ENCODE measurements around the gene AP4M1.

DNA sequence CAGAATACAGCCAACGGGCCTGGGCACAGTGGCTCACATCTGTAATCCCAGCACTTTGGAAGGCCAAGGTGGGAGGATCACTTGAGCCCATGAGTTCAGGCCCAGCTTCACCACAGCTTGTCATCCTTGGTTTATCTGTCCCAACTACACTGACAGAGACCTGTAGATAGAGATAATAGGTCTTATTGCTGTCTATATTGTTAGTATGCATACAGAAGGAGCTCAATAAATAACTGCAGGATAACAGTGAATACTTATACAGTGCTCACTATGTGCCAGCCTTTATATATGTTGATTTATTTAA is 19.2 kb downstream of the AP4M1 start:
- no peak for TF ChIP-seq CTCF (IDR thresholded peaks at IDR 0.05; ENCODE audit: insufficient read depth, low read depth, low read length)
- TF ChIP-seq EZH2 (IDR thresholded peaks at IDR 0.05; ENCODE audit: insufficient read depth, low read length) = no peak

Data from astrocyte (in vitro differentiated cells and primary cell).